ENCODE measurements around the gene TIMM8B.

DNA sequence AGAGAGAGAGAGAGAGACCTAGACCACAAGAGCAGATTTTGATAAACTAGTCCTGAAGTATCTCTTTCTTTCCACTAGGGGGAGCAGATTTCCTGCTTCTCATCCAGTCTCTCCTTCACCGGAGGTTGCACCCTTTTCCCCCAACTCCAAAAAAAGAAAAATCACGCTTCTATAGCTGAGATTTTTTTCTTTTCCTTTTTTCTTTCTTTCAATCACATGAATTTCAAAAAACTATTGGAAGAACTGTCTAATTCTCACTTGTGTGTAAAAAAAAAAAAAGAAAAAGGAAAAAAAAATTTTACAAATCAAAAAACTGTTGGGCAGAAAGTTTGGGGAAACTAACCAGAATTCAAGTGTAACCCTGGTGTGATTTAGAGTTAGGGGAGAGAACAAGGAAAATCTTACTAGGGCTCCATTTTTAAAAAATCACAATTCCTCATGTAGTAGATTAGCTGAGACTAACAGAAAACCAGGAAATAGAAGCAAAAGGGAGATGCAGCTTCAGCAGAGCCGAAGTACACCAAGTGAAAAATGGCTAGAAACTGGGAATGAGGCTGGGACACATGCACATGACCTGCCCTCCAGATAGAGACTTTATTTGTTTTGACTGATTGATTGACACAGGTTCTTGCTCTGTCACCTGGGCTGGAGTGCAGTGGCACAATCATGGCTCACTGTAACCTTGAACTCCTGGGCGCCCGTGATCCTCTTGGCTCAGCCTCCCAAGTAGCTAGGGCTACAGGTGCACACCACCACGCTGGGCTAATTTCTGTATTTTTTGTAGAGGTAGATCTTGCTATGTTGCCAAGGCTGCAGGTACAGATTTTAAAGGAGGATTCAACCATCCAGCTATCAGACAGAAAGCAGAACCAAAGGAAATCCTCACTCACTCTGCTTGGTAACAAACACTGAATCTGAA is 27.2 kb upstream of the TIMM8B start:
- TF ChIP-seq CTCF (conservative IDR thresholded peaks at IDR 0.05) (peak; percentile 93), EZH2 (IDR thresholded peaks at IDR 0.05; ENCODE audit: low read depth) (no peak)

All from PC-9 (cell line).